Activated CD8-positive, alpha-beta T cell treated with anti-CD3 and anti-CD28 coated beads for 36 hours (primary cell): ENCODE data around the gene NFATC2. TPM values are rescaled to one million over a fixed set of nuclear protein-coding genes. Genes with fewer than 3 reads are reported as not detected.

Experiments used
- ATAC-seq: fragments of 200-7000 bp; cut with Tn5 transposase; one replicate; pipeline ENCODE4 v1.10.0; 2021; ENCODE audit warnings: mild to moderate bottlenecking, moderate library complexity
- CTCF ChIA-PET: fragments of 350-600 bp; sonication (Branson Sonifier 250); formaldehyde crosslinking; loops from one replicate; lab custom pipeline; 2021; ENCODE audit warnings: antibody characterized with exemption; lab: Charles Lee
- POLR2A ChIA-PET: fragments of 350-600 bp; sonication (Branson Sonifier 250); formaldehyde crosslinking; loops from one replicate; lab custom pipeline; 2021; ENCODE audit warnings: antibody characterized with exemption; lab: Charles Lee
- DNase-seq: peaks from one replicate; pipeline ENCODE4 v3.0.0-alpha.2; 2020
- H3K27ac Mint-ChIP-seq: one replicate; pipeline ENCODE4 v1.8.0; 2021; ENCODE audit warnings: mild to moderate bottlenecking, mixed read lengths
- H3K27me3 Mint-ChIP-seq: one replicate; pipeline ENCODE4 v1.8.0; 2021; ENCODE audit warnings: mixed read lengths
- H3K36me3 Mint-ChIP-seq: one replicate; pipeline ENCODE4 v1.8.0; 2021; ENCODE audit warnings: low read depth, mixed read lengths
- H3K4me1 Mint-ChIP-seq: one replicate; pipeline ENCODE4 v1.8.0; 2021; ENCODE audit warnings: low read depth, mixed read lengths
- H3K4me3 Mint-ChIP-seq: one replicate; pipeline ENCODE4 v1.8.0; 2021; ENCODE audit warnings: mild to moderate bottlenecking, moderate library complexity, mixed read lengths
- H3K9me3 Mint-ChIP-seq: one replicate; pipeline ENCODE4 v1.8.0; 2021; ENCODE audit warnings: mixed read lengths
- CTCF ChIP-seq: fragments of 200-600 bp; IDR thresholded peaks from one replicate; pipeline ENCODE4 v1.8.0; 2022; ENCODE audit warnings: antibody characterized with exemption, mild to moderate bottlenecking
- intact Hi-C: fragments of 100-400 bp; cut with micrococcal nuclease; formaldehyde crosslinking; loops from one replicate; pipeline ENCODE4 v1.10.0; 2022
- total RNA-seq, 2 experiments: library from RNA; stranded (reverse); gene quantifications; one replicate each; pipeline ENCODE4 v1.2.3, GENCODE V29; 2021

The NFATC2 gene
- total RNA-seq, 2 experiments from 2014 or later: 38.3 to 40.9 TPM

GRCh38 chr20:51404297-51405060 lies 138.0 kb downstream of the NFATC2 start:
- peak overlapping the region; percentile 99 for H3K27ac Mint-ChIP-seq
- CTCF ChIA-PET: interaction anchor here (1.1 to 1.6 kb wide), 7 partner anchors 11 to 138 kb away, joined by 3 to 6 read pairs (median 4); partner anchors contain the start of gene NFATC2
- peak overlapping the region; percentile 5 for H3K4me3 Mint-ChIP-seq
- POLR2A ChIA-PET: interaction anchor here (0.8 to 3.0 kb wide), 18 partner anchors 11 to 446 kb away, joined by 3 to 31 read pairs (median 5); partner anchors contain the start of genes DPM1, MOCS3 and NFATC2
- DNase-seq: peak; percentile 93
- TF ChIP-seq CTCF: no peak
- ATAC-seq: peak; percentile 80
- peaks cover 87% of the 10 kb centered on the region for H3K4me1 Mint-ChIP-seq
- peaks cover 90% of the 10 kb centered on the region for H3K36me3 Mint-ChIP-seq
- intact Hi-C loops: loop anchor here (5.0 kb wide), 2 partner anchors 68 to 138 kb away; partner anchors contain the start of gene NFATC2
- H3K9me3 Mint-ChIP-seq: no peaks in the 10 kb centered on the region
- no peaks in the 10 kb centered on the region for H3K27me3 Mint-ChIP-seq

DNA sequence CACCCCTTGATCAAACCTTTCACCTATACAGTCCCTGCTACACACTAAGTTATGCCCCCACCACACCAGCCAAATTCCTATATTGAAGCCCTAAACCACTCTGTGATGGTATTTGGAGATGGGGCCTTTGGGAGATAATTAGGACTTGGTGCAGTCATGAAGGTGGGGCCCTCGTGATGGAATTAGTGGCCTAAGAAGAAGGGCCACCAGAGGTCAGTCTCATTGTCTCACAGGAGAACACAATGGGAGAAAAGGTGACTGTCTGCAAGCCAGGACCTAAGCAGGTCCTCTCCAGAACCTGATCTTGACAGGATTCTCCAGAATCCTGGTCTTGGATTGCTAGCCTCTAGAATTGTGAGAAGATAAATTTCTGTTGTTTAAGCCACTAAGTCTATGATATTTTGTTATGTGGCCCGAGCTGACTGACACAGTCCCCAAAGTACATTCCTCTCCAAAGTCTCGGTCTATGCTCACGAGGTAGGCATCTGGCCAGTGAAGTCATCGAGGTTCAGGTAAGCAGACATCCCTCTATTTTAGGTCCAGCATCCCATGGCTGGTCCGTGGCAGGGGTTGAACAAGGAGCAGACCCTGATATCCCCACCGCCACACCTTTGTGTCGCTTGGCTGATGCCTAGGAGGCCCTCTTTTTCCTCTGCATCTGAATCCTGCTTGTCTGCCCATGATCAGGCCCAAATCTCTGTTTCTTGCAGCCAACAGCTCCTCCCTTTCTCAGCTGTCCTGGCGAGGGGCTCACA lies 138.9 kb downstream of the NFATC2 start:
- CTCF ChIA-PET: interaction anchor here (1.1 to 1.5 kb wide), 6 partner anchors 18 to 139 kb away, joined by 3 to 6 read pairs (median 4); partner anchors contain the start of gene NFATC2
- ATAC-seq: no peak
- Mint-ChIP-seq H3K9me3 (no peaks in the 10 kb centered on the region), H3K36me3 (peaks cover 90% of the 10 kb centered on the region), H3K27ac (peak overlapping the region; percentile 99), H3K4me3 (no peak overlapping the region), H3K4me1 (peaks cover 94% of the 10 kb centered on the region), H3K27me3 (no peaks in the 10 kb centered on the region)
- TF ChIP-seq CTCF: no peak
- intact Hi-C loops: loop anchor here (5.0 kb wide), 2 partner anchors 69 to 139 kb away; partner anchors contain the start of gene NFATC2
- POLR2A ChIA-PET: interaction anchor here (0.8 to 3.4 kb wide), 14 partner anchors 11 to 445 kb away, joined by 3 to 31 read pairs (median 6); partner anchors contain the start of genes DPM1, MOCS3 and NFATC2
- DNase-seq: no peak

DNA sequence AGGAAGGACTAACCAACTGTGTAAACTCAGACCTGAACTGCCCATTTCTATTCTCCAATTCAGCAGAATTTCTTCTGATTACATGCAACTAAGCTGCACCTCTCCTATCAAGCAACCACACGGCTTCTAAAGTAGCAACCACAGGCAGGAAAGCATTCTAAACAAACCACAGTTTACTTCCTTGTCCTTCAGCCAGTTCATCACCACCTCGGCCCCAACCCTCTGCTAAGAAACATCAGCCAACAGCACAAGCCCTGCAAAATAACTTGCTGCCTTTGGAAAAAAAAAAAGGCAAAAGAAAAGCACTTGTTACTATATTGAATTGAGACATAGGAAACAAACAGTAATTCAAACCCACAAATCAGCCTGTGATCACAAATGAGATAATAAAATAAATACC lies 140.3 kb downstream of the NFATC2 start:
- H3K27me3 Mint-ChIP-seq: no peaks in the 10 kb centered on the region
- no peaks in the 10 kb centered on the region for H3K9me3 Mint-ChIP-seq
- CTCF ChIA-PET: interaction anchor here (0.7 to 1.1 kb wide), 2 partner anchors 17 to 192 kb away, joined by 3 read pairs; no protein-coding TSS in a partner anchor
- ATAC-seq (no peak), DNase-seq (peak; percentile 59)
- peaks cover 88% of the 10 kb centered on the region for H3K36me3 Mint-ChIP-seq
- intact Hi-C loops: loop anchor here (5.0 kb wide), 2 partner anchors 70 to 140 kb away; partner anchors contain the start of gene NFATC2
- POLR2A ChIA-PET: interaction anchor here (0.7 to 3.4 kb wide), 5 partner anchors 10 to 139 kb away, joined by 3 to 16 read pairs (median 4); partner anchors contain the start of gene NFATC2
- peak overlapping the region; percentile 99 for H3K27ac Mint-ChIP-seq
- H3K4me1 Mint-ChIP-seq: peaks cover 89% of the 10 kb centered on the region
- peak overlapping the region; percentile 1 for H3K4me3 Mint-ChIP-seq
- no peak for TF ChIP-seq CTCF

- Mint-ChIP-seq H3K36me3 (peaks cover 87% of the 10 kb centered on the region), H3K27me3 (no peaks in the 10 kb centered on the region), H3K4me3 (peak overlapping the region; percentile 49), H3K27ac (peak overlapping the region; percentile 99), H3K4me1 (peaks cover 85% of the 10 kb centered on the region), H3K9me3 (no peaks in the 10 kb centered on the region)
- POLR2A ChIA-PET: interaction anchor here (0.6 to 3.4 kb wide), 7 partner anchors 11 to 611 kb away, joined by 3 to 16 read pairs (median 3); partner anchors contain the start of gene NFATC2
- intact Hi-C loops: loop anchor here (5.0 kb wide), 2 partner anchors 71 to 141 kb away; partner anchors contain the start of gene NFATC2
- ATAC-seq (no peak), DNase-seq (no peak)
- TF ChIP-seq CTCF: no peak
- CTCF ChIA-PET: interaction anchor here (0.7 to 1.9 kb wide), 5 partner anchors 15 to 196 kb away, joined by 3 to 4 read pairs (median 3); no protein-coding TSS in a partner anchor
These were observed 141.0 kb downstream of the NFATC2 start for GRCh38 chr20:51401496-51401895.
